GM21786 (cell line): Measurements from ENCODE around the gene CATSPERE.
A peak's percentile ranks its signal among the peaks of the same experiment; 100 is the strongest.
"Not testable (repeated sequence)": the region's sequence is repeated elsewhere in the genome, so short reads cannot be mapped to it uniquely, and the experiment has no call there.

Source experiments
- ATAC-seq: cut with Tn5 transposase; IDR thresholded peaks from one replicate; pipeline ENCODE4 v1.9.1; 2021; ENCODE audit not compliant: unreplicated experiment

The CATSPERE gene

GRCh38 chr1:244515680-244516079 lies 54.6 kb downstream of the CATSPERE start:
- ATAC-seq, result no peak

GRCh38 chr1:244536316-244536715 lies 75.2 kb downstream of the CATSPERE start:
- ATAC-seq, result no peak

GRCh38 chr1:244545511-244545910 lies 84.4 kb downstream of the CATSPERE start:
- ATAC-seq, result no peak

GRCh38 chr1:244548558-244549115 lies 87.6 kb downstream of the CATSPERE start:
- no peak for ATAC-seq

- no peak for ATAC-seq
Observed at GRCh38 chr1:244552336-244552735, 91.3 kb downstream of the CATSPERE start.

GRCh38 chr1:244556263-244556662 lies 95.2 kb downstream of the CATSPERE start:
- no peak for ATAC-seq

- ATAC-seq, result no peak
Observed at GRCh38 chr1:244557565-244557964, 96.5 kb downstream of the CATSPERE start.

- no peak for ATAC-seq
Observed at GRCh38 chr1:244559561-244559960, 98.5 kb downstream of the CATSPERE start.

GRCh38 chr1:244562877-244563276 lies 101.8 kb downstream of the CATSPERE start:
- not testable (repeated sequence) for ATAC-seq

GRCh38 chr1:244573768-244574167 lies 112.7 kb downstream of the CATSPERE start:
- ATAC-seq, result no peak

- ATAC-seq, result no peak
Observed at GRCh38 chr1:244576259-244576892, 115.3 kb downstream of the CATSPERE start.

- not testable (repeated sequence) for ATAC-seq
Observed at GRCh38 chr1:244578205-244578604, 117.1 kb downstream of the CATSPERE start.

GRCh38 chr1:244583358-244583982 lies 122.4 kb downstream of the CATSPERE start:
- no peak for ATAC-seq

GRCh38 chr1:244585867-244586266 lies 124.8 kb downstream of the CATSPERE start:
- no peak for ATAC-seq

- ATAC-seq, result no peak
Observed at GRCh38 chr1:244590670-244591069, 129.6 kb downstream of the CATSPERE start.

- ATAC-seq, result no peak
Observed at GRCh38 chr1:244598611-244599010, 137.5 kb downstream of the CATSPERE start.

GRCh38 chr1:244599937-244600350 lies 138.9 kb downstream of the CATSPERE start:
- peak; percentile 97 for ATAC-seq

- ATAC-seq, result no peak
Observed at GRCh38 chr1:244601336-244601735, 140.3 kb downstream of the CATSPERE start.

GRCh38 chr1:244603498-244603897 lies 142.4 kb downstream of the CATSPERE start:
- no peak for ATAC-seq

GRCh38 chr1:244605835-244606370 lies 144.8 kb downstream of the CATSPERE start:
- no peak for ATAC-seq

- no peak for ATAC-seq
Observed at GRCh38 chr1:244614113-244614836, 153.2 kb downstream of the CATSPERE start.
